HG02588 (cell line): Measurements from ENCODE around the gene SLIT3.
"Not testable (repeated sequence)": the region's sequence is repeated elsewhere in the genome, so short reads cannot be mapped to it uniquely, and the experiment has no call there.

Experiments used
- ATAC-seq: cut with Tn5 transposase; IDR thresholded peaks from one replicate; pipeline ENCODE4 v1.9.1; 2021; ENCODE audit warnings: mild to moderate bottlenecking, moderate library complexity; ENCODE audit not compliant: unreplicated experiment

SLIT3 gene

DNA sequence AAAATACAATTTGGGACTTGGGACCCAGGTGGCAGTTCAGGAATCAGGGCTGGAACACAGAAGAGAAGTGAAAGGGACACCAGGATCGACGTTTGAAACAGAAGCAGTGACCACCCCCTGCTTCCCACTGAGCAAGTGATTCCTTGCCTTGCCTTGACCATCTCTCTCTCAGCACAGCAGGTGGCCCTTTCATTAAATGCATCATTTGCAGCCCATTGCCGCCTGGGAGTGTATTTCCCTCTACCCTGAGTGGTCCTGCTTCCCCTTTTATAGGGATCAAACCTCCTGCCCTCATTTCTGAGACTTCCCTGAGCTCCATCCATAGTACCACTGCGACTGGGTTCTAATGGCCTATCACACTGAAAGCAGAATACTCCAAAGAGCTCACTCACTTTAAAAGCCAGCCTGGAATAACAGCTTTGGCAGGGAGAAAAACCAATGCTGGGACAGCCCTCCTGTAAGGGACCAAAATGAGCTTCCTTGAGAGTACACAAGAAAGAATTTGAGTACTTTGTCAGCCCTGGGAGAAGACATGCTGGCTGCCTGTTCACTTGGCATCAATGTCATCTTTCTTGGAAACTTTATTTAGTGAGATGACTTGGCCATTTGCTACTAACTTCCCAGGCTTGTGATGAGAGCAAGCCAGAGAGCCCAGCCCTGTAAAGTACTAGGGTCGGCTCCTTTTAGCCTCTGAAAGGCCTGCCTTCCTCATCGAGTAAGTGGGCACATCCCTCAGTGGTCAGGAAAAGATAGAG lies 149.7 kb downstream of the SLIT3 start:
- ATAC-seq, result no peak

DNA sequence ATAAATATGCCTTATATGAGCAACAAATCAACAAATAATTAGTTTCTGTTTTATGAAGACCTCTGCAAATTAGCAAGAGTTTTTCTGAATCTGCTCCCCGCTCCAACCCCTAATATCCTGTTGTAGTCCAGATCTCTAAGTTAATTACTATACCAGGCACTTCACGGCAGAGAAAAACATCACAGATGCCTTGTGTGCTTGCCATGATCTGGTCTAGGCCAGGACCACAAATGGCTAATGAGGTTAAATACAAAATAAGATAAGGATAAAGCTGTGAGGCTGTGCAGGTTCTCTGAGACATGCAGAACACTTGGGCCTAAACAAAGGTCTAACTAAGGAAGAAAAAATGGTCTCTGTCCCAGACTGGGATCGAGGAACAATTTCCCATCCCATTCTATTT lies 150.8 kb downstream of the SLIT3 start:
- ATAC-seq, result no peak

DNA sequence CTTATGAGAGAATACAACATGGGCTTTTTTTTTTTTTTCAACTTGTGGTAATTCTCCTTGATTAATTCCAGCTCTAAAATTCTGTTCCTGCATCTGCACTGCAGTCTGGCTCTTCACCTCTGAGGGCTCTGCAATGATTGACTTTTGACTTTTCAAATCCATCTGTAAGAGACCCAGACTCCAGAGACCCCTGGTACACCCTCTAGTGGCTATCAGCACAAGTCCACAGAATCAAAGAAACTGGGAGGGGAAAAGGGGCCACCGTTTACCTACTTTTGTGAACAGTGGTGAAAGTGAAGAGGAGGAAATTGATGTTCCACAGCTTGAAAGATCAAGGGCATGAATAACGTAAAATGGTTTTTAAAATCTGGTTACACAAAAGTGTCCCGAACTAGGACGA lies 151.6 kb downstream of the SLIT3 start:
- ATAC-seq, result no peak

DNA sequence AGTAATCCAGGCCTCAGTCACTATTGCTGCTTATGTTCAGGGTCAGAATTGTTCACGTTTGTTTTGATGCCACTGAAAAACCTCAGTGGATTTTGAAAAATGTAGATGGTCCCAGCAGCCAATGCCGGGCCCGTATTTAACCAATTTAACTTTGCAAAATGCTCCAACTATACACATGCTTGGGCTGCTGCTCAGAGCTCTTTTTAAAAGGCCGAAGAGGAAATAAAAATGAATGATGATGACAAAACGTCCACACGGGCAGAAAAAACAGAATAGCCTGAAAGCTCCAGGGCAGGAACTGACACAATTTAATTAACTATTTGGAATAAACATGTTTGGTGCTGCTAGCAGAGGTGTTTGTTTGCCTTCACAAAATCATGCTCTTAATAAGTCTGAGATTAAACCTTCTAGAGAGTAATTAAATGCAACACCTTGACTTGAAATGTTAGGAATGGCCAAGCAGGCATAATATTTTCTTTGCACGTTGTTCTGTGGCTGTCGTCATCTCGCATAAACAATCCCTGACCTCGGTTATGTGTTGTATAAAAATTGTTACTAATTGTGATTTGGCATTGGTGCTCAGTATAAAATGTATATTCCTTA lies 152.7 kb downstream of the SLIT3 start:
- ATAC-seq, result no peak

DNA sequence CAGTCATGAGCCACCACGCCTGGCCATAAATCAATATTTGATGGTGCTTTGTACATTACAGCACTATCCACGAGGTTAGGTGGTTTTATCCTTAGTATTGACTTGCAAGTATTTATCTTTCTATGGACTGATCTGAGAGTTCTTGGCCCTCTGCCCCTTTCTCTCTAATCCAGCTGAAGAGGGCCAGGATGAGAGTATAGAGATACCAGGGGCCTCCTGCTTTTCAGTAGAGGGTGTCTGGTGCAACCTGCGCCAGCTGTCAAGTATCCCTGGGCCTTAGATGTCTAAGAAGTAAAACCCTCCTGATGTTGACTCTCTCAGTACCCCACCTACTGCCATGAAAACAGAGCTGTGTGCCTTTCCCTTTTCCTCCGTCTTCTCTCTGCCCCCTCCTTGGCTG lies 153.4 kb downstream of the SLIT3 start:
- no peak for ATAC-seq

- no peak for ATAC-seq
These were observed 154.8 kb downstream of the SLIT3 start for GRCh38 chr5:169146158-169146557.

DNA sequence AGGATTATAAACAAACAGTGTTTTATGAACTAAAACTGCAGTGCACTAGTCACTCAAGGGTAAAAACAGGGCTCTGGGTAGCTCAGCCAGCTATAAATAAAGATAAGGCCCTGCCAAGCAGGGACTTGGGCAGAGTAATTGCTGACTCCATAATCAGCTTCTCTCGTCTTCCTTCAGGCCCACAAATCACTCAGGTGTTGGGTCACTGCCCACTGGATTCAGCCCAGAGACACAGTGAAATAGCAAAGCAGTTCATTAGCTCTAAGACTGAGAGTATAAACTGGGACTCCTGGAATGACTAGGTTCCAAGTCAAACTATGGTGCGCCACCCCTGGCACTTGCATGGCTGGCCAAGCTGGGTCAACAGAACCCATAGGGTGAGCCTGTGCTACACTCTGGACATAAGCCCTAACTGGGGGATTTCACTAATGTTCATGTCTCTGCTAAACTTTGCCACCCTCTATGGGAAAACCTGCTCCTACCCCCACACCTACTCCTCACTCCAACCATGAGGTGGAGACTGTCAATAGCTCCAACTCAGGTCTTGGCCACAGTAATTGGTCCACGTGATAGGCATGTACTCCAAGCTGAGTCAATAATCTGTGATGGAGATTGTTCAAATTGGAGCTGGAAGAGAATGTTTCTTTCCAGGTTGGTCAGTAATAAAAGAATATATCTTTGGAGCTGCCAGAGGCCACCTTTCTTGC lies 158.5 kb downstream of the SLIT3 start:
- no peak for ATAC-seq

GRCh38 chr5:169140215-169140614 lies 160.7 kb downstream of the SLIT3 start:
- not testable (repeated sequence) for ATAC-seq

DNA sequence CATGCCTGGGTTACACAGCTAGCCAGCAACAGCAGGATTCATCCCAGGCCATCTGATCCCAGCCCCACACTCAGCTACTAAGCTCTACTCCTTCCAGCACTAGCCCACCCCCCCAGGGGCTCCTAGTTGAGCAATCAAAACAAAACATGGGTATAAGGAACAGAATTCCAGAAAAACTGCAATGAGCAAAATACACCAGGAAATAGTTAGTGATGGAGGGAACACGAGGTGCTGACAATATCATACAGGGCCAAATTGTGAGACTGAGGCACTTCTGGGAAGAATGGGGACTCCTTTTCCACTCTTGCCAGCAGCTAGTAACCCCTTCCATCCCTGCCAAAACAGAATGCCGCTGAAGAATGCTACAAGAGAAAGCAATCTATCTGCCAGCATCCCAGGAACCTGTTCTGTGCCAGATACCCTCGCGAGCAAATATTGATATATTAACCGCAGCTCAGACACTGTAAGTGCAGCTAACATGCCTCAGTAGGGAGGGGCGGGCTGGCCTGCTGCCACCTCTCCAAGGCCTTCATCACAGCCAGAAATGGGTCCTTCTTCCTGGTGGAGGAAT lies 161.4 kb downstream of the SLIT3 start:
- ATAC-seq, result no peak

DNA sequence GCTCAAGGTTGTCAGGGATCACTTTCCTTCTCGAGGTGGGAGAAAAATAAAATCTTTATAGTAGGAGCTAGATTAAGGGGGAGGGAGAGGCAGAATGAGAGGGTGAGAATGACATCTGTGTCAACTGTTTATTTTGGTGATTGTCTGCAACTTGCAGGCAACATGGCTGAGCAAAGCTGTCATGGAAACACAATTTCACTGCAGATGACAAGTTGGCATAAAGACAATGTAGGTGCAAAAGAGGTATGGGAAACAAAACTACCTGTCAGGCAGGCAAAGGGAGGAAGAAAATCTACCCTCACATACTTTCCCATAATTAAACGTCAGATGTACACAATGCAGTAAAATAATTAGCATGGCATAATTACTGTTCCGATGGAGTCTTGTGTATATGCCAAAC lies 167.4 kb downstream of the SLIT3 start:
- ATAC-seq, result no peak

- ATAC-seq, result no peak
These were observed 168.7 kb downstream of the SLIT3 start for GRCh38 chr5:169132302-169132660.

DNA sequence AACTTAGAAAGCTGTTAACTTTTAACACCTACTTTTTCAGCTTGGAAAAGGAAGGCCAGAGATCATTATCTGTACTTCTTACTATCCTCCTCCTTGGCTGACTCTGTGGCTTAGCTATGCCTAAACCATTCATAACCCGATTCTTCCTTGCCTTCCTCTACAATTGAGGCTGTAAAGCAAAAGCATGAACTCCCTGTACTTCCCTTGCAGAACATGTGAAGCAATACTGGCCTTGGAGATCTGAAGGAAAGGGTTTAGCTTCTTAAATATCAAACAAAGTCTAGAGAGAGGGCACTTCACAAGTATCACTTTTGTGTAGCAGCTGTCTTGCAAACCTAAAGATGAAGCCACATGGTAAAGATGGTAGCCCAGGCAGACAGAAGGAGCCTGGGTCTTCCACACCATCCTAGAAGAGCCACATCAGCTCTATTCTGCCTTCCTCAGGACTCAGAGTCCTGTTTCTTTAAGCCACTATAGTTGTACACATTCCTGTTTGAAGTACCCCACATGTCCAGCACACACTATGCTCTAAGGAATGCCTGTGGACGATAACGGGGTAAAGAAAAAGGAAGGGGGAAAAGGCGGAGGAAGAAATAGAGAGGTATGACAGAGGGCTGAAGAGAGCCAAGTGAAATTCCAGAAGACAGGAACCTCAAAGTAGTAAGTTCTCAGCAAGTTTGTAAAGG lies 169.2 kb downstream of the SLIT3 start:
- ATAC-seq, result no peak

GRCh38 chr5:169128679-169129078 lies 172.3 kb downstream of the SLIT3 start:
- no peak for ATAC-seq

DNA sequence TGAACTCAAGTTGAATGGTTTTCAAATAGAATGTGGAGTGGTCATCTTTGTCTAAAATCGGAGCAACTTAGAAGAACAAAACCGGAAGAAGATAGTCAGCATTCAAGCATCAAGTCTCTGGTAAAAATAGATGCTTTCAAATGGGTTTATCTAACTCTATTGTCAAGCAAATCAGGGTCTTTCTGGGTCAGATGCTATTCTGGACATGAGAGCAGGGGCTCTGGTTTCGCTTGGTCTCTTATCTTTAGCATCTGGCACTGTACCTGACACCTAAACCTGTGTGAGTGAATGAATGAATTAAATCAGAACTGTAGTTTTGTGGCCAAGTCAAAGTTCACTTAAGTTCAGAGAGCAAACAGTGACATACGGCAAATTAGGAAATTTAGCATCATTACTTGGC lies 173.5 kb downstream of the SLIT3 start:
- ATAC-seq, result no peak

- no peak for ATAC-seq
These were observed 174.4 kb downstream of the SLIT3 start for GRCh38 chr5:169126481-169127021.

DNA sequence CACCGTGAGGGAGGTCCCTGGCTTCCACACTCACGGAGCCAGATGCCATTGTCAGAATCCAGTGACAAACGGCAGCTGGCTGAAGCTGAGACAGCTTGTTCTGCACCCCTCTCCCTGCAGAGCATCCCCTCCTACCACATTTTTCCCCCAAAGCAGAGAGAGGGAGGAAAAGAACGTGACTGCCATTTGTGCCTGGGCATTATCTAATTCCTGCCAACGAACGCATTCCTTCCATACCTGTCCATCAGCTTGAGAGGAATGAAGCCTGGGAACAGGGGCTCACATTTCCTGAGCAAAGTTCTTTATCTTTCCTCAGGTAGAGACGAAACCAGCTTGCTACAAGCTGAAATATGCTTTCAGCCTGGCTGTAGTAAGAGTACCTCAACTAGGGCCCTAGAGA lies 175.4 kb downstream of the SLIT3 start:
- ATAC-seq, result no peak

GRCh38 chr5:169122951-169123350 lies 178.0 kb downstream of the SLIT3 start:
- ATAC-seq, result no peak

DNA sequence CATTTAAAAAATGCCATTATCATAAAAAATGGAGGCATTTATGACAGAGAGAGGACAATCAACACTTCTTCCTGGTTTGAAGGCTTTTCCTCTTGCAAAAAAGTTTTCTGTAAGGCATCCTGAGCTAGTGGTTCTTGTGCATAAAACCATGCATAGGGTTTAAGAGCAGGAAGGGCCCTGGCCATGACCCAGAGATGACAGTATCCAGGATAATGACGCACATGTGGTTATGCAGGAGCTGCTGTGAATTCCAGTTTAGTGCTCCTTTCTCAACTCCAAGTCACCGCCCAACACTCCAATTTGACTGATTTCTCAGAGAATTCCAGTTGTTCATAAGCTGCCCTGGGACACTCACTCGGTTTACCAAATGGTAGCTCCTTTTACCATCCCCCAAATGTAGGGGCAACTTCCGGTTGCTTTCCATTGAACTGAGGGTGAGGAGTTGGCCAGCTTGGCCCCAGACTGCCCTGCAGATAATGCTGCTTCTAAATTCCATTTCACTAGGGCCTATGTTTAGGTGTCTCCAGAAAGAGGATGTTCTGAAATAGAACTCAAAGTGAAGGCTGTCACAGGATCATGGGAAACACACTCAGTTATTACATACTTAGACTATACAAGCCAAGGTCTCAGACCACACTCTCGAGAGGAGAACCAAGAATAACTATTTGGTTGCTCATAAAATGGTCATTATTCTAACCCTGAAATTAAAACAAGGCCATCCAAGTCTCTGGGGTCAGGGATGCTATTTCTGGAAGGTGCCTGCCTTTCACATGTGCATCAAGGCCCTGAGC lies 179.1 kb downstream of the SLIT3 start:
- no peak for ATAC-seq

DNA sequence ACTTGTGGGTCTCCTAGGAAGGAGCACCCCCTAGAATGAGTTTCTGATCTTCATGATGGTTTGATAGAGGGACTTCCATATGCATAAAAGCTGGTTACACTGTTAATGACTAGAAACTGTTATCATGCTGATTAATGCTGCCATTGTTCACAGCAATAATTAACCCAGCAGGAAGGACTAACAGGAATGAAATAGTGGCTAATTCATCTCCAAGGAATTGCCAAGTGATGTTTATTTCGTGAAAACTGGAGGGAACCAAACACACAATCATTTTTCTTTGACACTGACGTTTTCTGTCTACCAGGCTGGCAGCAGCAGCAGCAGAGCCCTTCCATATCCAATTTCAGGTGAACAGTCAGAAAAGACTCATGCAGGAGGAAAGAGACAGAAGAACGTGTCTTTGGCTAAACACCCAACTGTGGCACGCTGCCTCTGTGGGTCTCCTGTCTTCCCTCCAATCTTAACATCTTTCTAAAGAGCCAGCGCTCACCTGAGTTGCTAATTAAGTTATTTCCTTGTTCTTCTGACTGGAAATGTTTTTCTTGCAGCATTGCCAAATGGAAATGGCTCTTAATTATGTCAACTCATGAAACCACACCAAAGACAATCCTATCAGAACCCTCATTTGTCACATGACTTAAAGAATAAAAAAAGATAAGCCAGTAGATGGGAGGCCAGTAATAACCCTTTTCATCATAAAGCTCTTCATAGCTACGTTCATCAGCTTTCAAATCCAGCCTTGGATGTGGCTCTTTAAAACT lies 181.5 kb downstream of the SLIT3 start:
- ATAC-seq, result no peak
